Upper lobe of left lung (tissue), 4 donors: Measurements from ENCODE around the gene TBC1D24.

Experiments
- CTCF ChIP-seq, 6 experiments: fragments of 450-650 bp in 4 of 6; fragments of 200-600 bp in 2 of 6; sonication (generic) in 2 of 6; IDR thresholded peaks; one replicate each; pipeline ENCODE4 v1.5.1; 2016 to 2019; ENCODE audit warnings: antibody characterized with exemption in 6 of 6
- POLR2AphosphoS5 ChIP-seq, 2 donors: sonication (generic); formaldehyde crosslinking; IDR thresholded peaks; one replicate each; pipeline ENCODE4 v1.5.1; 2017; ENCODE audit warnings: antibody characterized with exemption in 2 of 2

- TF ChIP-seq POLR2AphosphoS5 (IDR thresholded peaks at IDR 0.05) = no peak
- TF ChIP-seq CTCF (IDR thresholded peaks at IDR 0.05) = no peak
These were observed 37.9 kb downstream of the TBC1D24 start for GRCh38 chr16:2512735-2513404.
